GM19099 (cell line): ENCODE measurements around the gene MEOX2.

Experiments
- POLR2A ChIP-seq: IDR thresholded peaks from 3 replicates; pipeline ENCODE4 v1.6.1; 2011; ENCODE audit warnings: low read depth; ENCODE audit not compliant: insufficient read length; ENCODE audit errors: extremely low read depth

Gene MEOX2

DNA sequence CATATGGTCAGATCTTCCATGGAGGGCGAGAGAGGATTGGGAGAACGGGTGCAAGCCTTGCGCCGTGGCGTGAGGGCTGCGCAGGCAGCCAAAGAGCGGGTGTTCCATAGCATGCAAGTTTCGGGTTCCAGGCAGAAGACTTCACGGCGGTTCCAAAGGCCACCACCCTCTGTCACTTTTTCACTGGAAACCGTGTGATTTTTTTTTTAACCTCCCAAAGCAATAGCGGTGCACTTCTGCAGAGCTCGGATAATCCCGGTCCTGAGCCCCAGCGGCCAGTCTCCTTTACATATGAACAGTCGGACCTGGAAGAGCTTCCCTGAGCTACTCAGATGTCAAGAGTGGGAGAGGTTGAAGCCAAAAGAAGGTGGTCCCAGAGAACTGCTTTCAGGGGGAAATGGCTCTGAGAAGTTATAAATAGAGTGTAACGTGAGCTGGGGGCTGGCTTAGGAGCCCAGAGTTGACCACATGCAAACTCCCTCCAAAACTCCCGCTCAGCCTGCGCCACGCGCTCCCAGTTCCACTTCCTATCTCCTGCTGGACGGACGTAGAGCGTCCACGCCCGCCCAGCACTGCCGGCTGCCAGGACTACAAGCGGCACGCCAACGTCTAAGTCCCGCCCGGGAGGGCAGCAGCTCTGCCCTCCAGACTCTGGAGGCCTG, at the start of gene MEOX2:
TSS of gene MEOX2 (minus strand) at position 389 of the 662 bp plus-strand sequence. CDS start at position 108, 281 bp downstream.
- TF ChIP-seq POLR2A, result no peak

- TF ChIP-seq POLR2A, result no peak
Observed at GRCh38 chr7:15729746-15730145, 43.3 kb upstream of the MEOX2 start.

DNA sequence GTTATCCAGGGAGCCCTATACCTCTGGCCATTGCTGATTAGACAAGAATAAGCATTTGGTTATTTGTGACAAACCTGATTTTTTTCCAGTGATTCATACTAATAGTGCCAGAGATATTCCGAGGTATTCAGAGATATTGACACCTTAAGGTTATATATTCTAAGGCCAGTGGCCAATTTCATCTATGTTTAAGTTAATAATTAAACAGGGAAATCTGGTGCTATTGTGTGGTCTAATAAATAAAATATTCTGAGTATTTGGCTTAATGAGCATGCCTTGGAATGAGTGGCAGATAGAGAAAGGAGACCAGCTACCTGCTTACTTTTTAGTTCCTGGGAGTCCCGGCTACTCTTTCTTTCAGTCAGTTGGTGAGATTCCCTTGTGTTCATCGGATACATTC, 38.6 kb upstream of the MEOX2 start:
- no peak for TF ChIP-seq POLR2A

GRCh38 chr7:15723841-15724240, 37.4 kb upstream of the MEOX2 start:
- no peak for TF ChIP-seq POLR2A

DNA sequence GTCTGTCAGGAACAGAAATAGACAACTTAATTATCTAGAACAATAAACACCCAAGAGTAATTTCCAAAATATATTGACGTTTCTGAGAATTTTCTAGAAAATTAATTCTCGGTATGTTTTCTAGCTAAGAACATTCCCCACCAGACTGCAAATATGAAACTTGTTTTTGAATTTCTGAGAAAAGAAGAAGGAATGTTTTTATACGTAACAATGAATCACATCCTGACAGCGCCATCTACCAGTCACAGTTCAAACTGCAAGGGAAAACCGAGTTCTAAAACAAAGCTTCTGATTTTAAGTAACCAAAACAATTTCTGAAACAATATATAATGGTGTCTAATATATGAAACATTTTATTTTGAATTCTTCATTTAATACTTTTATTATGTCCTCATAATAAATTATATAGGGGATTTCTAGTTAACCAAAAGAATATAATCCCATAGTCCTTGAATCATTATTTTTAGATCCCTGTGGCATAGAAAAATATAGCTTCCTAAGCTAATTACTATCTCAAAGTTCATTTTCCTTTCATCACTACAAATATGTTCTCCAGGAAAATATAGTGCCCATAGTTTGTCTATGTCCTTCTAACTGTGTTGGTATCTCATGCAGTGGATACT, 34.5 kb upstream of the MEOX2 start:
- TF ChIP-seq POLR2A, result no peak

DNA sequence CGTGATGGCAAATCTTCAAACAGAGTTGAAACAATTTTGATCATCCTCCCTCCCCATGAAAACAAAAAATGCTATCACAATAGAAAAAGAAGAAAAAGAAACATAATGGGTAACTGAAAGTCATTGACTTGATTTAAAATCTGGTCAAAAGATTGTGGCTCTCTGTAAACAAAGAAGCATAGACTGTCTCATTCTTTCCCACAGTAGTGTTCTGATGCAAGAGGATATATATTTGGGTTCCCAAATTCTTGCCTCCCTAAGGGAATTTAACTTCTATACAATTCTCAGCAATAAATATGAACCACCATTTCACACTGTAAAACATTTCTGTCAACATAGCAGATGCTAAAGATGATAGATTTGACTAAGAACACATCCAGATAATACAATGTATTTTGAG, 32.8 kb upstream of the MEOX2 start:
- TF ChIP-seq POLR2A, result no peak

- TF ChIP-seq POLR2A, result no peak
Observed at GRCh38 chr7:15715435-15715834, 29.0 kb upstream of the MEOX2 start.

GRCh38 chr7:15709978-15710377, 23.5 kb upstream of the MEOX2 start:
- no peak for TF ChIP-seq POLR2A

- TF ChIP-seq POLR2A, result no peak
Observed at GRCh38 chr7:15707570-15707969, 21.1 kb upstream of the MEOX2 start.

GRCh38 chr7:15703732-15704131, 17.2 kb upstream of the MEOX2 start:
- TF ChIP-seq POLR2A, result no peak

DNA sequence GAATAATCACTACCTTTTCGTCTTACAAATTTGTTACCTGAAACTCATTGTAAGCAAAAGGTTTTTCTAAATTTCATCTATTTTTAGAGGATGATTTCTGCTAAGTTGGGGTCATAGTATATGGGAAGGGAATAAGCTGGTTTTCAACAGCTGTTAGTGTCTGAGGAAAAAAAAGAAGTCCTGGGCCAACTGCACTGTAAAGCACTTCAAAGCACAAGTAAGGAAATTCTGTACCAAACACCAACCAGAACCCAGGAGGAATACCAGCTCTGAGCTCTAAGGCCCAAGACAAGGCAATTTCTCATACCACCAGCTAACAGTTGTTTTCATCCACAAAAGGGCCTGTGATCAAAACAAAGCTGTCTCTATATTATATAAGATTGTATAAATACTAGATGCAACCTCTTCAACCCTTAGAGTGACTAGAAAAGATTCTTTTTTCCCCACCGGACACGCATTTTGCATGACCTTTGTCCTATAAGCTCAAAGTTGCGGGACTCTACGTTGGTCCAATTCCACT, 6.1 kb upstream of the MEOX2 start:
- no peak for TF ChIP-seq POLR2A

DNA sequence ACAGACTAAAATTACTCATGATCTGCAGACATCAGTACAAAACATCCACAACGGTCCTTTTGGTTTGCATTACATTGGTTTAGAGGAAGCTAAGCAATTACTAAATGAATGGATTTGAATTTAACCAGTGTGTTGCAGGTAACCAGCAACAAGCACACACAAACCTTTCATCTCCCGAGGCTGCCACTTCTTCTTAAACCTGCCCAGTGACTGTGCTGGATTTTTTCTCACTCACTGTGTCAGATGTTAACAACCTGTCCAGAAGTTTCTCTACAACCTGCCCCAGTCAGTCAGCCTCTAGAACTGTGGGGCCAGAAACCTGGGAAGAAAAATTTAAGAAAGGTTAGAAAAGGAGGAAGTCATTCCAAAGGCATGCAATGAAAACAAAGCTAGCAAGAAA, 2.4 kb upstream of the MEOX2 start:
- no peak for TF ChIP-seq POLR2A

DNA sequence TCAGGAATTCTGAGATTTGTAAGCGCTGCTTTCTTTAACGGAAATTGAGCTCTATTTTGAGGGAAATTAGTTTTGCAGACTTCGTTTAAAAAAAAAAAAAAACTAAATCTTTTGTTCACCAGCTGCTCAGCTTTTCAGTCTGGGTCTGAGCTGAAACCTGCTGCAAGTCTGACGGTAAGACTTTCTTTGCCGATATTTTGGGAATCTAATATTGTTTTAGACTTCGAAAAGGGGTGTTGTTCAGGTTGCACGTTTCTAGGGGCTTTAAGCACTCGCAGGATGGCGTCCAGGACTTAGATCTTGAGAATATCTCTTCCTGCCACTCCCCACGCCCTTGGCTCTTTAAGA, 1.8 kb upstream of the MEOX2 start:
- no peak for TF ChIP-seq POLR2A

- no peak for TF ChIP-seq POLR2A
Observed at GRCh38 chr7:15687546-15688278, 1.2 kb upstream of the MEOX2 start.

DNA sequence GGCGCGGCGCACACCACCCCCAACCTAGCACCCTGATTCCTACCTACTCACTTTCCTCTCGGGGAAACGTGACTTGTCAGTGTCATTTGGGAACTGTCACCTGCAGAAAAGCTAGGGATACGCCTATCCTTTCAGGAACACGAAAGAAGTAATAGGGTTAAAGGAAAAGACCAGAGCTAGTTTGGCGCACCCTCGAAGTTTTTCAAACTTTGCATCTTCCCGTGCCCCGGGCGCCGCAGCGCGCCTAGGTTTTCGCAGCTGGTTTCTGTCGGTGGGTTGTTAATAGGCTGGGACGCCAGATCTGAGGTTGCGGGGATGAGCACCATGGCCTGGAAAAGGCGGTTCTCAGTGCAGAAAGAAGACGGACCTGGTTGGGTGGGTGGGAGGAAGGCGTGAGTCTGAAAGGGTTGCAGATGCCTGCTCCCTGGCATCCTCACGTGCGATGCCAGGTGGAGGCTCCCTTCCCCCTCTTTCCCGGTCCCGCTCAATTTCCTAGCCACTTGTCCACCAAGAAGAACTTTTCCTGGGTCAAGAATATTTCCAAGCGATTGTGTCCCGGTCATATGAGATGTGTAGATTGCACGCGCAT, 568 bp upstream of the MEOX2 start:
- TF ChIP-seq POLR2A, result no peak
